Measurements from ENCODE around the gene PIR.

GRCh38 chrX:15425024-15425423 is 68.1 kb downstream of the PIR start:
- TF ChIP-seq CTCF (IDR thresholded peaks at IDR 0.05) (no peak), POLR2A (IDR thresholded peaks at IDR 0.05) (no peak)
